ENCODE measurements around the gene BAK1. TPM values are rescaled to one million over a fixed set of nuclear protein-coding genes. Genes with fewer than 3 reads are reported as not detected.
"Not testable (repeated sequence)": the region's sequence is repeated elsewhere in the genome, so short reads cannot be mapped to it uniquely, and the experiment has no call there.

The BAK1 gene
- total RNA-seq, 1 experiment from 2014 or later = 23.1 TPM

- no peak for DNase-seq (ENCODE audit: low spot score)
These were observed 28.9 kb upstream of the BAK1 start for GRCh38 chr6:33609019-33609418.

DNA sequence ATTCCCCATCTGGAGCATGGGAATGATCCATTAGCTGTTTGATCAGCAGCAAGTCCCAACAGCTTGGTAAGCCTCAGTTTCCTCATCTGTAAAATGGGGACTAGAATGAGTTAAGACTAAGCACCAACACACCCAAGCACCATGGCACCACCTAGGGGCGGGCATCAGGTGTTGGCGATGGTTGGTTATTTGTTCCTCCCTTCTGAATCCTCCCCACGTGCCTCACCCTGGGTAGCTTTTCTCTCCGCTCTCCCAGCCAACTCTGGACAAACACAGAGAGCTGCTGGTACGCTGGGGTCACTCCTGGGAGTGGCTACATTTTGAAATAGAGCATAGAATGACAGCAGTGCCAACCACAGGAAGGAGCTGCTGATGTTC lies 27.7 kb upstream of the BAK1 start:
- no peak for DNase-seq (ENCODE audit: low spot score)

- no peak for DNase-seq (ENCODE audit: low spot score)
These were observed 27.2 kb upstream of the BAK1 start for GRCh38 chr6:33607126-33607783.

GRCh38 chr6:33606642-33607041 lies 26.6 kb upstream of the BAK1 start:
- DNase-seq (ENCODE audit: low spot score) = no peak

GRCh38 chr6:33604941-33605854 lies 25.1 kb upstream of the BAK1 start:
- no peak for DNase-seq (ENCODE audit: low spot score)

DNA sequence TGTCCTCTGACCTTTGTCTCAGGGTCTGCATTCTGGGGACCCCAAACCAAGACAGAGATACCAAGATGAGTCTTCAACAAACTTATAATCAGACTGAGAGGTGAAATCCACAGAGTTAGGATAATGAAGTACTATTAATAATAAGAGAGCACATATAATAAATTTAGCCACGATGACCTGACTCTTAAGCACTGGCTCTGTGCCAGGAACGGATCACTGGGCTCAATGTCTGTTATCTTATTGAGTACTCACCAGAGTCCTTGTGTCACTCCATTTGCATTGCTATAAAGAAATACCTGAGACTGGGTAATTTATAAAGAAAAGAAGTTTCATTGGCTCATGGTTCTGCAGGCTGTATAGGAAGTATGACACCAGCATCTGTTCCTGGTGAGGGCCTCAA lies 22.1 kb upstream of the BAK1 start:
- DNase-seq (ENCODE audit: low spot score) = no peak

DNA sequence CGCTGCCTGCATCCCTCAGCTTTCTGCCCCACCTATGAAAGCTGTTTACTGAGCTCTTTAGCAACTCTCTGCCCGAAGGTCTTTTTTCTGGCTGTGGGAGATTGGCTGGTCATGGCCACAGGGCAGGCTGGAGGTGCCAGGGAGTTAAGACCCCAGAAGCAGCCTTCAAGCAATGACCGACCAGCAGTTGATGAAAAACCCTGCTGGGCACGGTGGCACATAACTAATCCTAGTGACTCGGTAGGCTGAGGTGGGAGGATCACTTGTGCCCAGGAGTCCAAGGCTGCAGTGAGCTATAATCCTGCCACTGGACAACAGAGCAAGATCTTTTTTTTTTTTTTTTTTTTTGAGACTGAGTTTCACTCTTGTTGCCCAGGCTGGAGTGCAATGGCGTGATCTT lies 20.7 kb upstream of the BAK1 start:
- no peak for DNase-seq (ENCODE audit: low spot score)

GRCh38 chr6:33599413-33599938 lies 19.4 kb upstream of the BAK1 start:
- peak; percentile 51 for DNase-seq (ENCODE audit: low spot score)

GRCh38 chr6:33597551-33598322 lies 17.7 kb upstream of the BAK1 start:
- no peak for DNase-seq (ENCODE audit: low spot score)

DNA sequence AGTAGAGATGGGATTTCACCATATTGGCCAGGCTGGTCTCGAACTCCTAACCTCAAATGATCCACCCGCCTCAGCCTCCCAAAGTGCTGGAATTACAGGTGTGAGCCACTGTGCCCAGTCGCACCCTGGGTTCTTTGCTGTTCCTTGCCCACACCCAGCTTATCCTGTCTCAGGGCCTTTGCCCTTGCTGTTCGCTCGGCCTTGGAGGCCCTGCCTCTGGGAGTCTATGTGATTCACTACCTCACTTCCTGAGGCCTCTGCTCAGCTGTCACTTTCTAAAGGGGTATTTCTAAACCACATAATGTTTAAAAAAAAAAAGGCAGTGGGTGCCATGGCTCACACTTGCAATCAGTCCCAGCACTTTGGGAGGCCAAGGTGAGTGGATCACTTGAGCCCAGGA lies 16.8 kb upstream of the BAK1 start:
- DNase-seq (ENCODE audit: low spot score) = not testable (repeated sequence)

DNA sequence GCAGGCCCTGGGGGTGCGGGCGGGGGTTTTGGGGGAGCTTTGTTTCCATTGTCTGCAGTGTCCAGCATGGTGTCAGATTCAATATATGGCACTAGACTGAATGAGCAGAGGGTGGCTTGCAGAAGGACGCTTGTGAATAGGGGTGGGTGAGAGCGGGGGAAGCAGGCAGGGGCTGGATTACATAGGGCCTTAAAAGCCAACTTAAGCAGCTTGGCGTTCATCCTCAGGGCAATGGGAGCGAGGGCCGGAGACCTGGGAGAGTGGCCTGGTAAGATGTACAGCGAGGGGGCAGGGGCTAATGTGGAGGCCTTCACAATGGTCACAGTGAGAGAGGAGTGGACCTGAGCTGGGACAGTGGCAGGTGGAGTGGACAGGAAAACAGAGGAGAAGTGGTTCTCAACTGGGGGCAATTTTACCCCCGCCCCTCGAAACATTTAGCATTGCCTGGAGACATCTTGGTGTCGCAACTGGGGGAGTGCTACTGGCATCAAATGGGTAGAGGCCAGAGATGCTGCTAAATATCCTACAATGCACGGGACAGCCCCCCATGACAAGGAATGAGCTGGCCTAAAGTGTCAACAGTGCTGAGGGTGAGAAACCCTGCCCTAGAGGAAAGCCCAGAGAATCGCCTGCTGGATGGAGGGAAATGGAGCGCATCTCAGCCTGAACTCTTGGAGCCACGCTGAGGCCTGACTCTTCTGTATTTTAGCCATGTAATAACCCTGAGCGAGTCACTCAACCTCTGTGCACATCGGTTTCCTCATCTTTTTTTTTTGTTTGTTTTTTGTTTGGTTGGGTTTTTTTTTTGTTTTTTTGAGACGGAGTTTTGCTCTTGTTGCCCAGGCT lies 15.1 kb upstream of the BAK1 start:
- peak; percentile 49 for DNase-seq (ENCODE audit: low spot score)

DNA sequence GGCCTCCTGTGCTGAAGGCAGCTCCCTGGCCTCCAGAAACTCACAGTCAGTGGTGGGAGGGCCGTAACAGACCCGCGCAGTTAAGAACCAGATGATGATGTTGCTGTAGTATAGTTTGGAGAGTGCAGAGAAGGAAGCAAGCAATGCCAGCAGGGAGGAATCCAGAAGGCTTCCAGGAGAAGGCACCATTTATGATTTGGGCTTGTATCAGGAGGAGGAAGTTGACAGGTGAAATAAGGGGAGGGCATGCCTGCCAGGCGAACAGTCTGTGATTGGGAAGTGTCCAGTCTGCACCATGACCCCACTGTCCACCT lies 13.3 kb upstream of the BAK1 start:
- DNase-seq (ENCODE audit: low spot score) = no peak

DNA sequence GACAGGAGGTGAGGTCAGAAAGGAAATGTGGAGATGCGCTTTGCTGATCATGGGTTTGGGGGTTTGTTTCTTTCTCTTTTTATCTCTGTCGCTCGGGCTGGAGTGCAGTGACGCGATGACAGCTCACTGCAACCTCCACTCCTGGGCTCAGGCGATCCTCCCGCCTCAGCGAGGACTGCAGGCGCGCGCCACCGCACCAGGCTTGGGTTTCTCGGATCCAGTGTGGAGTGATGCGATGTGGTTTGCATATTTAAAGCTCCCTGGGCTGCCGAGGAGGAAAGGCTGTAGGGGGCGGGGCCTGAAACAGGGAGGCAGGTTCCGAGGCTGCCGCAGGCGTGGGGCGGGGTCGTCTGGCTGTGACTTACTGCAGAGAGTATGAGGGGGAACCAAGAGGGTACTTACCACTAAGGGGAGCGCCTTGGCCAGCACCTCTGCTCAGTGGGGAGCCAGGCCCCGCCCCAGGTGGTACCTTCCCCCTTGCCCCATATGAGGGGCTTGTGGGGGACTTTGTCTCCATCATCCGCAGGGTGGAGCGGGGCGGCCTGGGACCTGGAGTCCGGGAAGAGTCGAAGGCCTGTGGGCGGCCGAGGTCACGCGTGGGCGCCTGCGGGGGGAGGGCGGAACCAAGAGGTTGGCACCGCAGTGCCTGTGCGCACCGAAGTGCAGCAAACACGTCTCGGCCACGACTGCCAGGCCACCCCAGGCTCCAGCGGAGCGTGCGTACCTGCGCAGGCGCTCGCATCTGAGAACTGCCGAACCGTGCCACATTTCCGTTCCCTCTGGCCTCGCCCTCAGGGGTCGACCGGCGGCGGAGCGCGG lies 12.7 kb upstream of the BAK1 start:
- DNase-seq (ENCODE audit: low spot score) = no peak

- no peak for DNase-seq (ENCODE audit: low spot score)
These were observed 12.2 kb upstream of the BAK1 start for GRCh38 chr6:33592280-33592594.

DNA sequence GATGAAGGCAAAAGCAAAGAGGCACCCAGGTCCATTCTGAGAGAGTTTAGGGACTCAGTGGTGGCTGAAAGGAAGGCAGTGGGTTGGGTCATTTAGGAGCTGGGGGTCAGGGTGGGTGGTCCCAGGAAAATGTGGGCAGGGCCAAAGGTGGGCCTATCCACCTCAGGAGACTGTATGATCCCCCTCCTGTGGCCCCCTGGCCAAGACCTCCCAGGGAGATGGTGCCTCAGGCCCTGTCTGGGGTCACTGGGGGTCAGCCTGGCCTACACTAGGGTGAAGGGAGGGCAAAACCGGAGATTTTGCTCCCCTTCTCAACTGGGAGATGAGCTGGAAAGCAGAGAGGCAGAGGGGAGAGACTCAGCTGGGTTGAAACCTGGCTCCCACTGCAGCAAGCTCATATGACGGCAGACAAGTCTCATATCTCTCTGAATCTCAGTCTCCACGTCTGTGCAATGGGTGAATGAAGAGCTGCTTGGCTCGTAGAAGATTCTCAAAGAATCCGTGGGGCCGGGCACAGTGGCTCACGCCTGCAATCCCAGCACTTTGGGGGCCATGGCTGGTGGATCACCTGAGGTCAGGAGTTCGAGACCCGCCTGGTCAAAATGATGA lies 11.5 kb upstream of the BAK1 start:
- DNase-seq (ENCODE audit: low spot score) = no peak

- DNase-seq (ENCODE audit: low spot score) = peak; percentile 76
These were observed 10.6 kb upstream of the BAK1 start for GRCh38 chr6:33590531-33591198.

- peak; percentile 98 for DNase-seq (ENCODE audit: low spot score)
These were observed 9.9 kb upstream of the BAK1 start for GRCh38 chr6:33589731-33590530.

DNA sequence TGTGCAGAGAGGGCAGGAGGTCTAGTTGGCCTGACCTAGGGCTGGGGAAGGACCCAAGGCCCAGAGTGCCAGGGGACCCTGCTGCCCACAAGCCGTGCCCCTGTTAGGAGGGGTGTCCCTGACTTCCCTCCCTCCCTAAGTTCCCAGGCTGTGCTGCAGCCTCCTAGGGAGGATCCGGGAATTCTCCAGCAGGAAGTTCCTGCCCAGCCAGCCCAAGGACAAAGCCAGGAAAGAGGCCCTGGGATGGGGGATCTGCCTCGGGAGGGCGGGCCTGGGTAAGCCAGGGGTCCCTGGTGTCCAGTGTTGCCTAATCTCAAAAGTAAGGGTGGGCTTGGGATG lies 9.3 kb upstream of the BAK1 start:
- no peak for DNase-seq (ENCODE audit: low spot score)

DNA sequence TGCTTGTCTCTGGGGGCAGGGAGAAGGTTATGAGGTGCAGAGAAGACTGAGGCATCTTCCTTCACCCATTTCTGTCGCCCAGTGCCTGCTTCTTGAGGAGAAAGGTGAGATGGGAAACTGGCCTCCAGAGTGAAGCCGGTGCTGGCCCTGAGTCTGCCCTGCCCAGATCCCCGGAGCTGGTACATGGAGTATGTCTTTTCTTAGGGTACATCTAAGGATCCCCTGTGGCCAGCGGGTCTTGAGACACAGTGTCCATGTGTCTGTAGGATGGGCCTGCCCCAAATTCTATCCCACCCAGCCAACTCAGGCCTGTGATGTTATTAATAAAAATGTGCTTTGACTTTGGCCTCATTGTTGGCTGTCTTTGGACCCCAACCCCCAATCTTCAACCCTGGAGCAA lies 8.8 kb upstream of the BAK1 start:
- no peak for DNase-seq (ENCODE audit: low spot score)

Measured in A172 (cell line).